Measurements from ENCODE around the gene DNAJA2. TPM values are rescaled to one million over a fixed set of nuclear protein-coding genes. Genes with fewer than 3 reads are reported as not detected.

DNAJA2 gene
- total and polyA plus RNA-seq, 4 donors, result 24.9 to 56.5 (median 35.6) TPM

DNA sequence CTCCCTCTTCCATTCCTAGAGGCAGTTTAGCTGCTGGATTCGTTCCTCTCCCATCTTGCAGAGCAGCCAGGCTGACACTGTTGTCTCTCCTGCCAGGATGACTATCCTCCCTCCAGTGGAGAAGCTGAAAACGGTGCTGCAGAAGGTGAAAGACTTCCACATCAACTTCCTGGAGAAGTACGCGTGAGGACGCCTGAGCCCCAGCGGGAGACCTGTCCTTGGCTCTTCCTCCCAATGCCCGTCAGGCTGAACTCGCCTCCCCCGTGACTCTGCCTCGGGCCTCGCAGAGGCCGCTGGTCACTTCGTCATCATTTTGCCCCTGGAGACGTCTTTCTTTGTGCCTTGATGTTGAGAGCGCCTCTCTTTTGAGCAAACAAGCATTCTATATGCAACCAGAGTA is 44.7 kb downstream of the DNAJA2 start:
- H3K9me3 ChIP-seq (ENCODE audit: control insufficient read depth in 4 of 4, insufficient read depth in 3 of 4, low read length in 3 of 4), result no peaks in the 10 kb centered on the region
- H3K4me1 ChIP-seq (ENCODE audit: control insufficient read depth in 5 of 5, insufficient read depth in 5 of 5, low read length in 5 of 5), result peaks cover 0 to 5% (median 0%) of the 10 kb centered on the region in 5 donors
- ATAC-seq (ENCODE audit: insufficient read depth, low FRiP score), result no peak
- WGBS, 2 donors, result 79 to 86% methylated on average over 15 of the region's 15 CpGs
- no peaks in the 10 kb centered on the region for H3K27me3 ChIP-seq (ENCODE audit: control insufficient read depth in 3 of 3, insufficient read depth in 3 of 3, low read length in 2 of 3)
- H3K36me3 ChIP-seq (ENCODE audit: control insufficient read depth in 4 of 4, insufficient read depth in 4 of 4, low read length in 4 of 4), result peaks cover 0 to 14% (median 4%) of the 10 kb centered on the region in 4 donors
- no peak overlapping the region for H3K27ac ChIP-seq (ENCODE audit: low read depth in 1 of 2, low read length in 1 of 2)
- H3K9ac ChIP-seq (ENCODE audit: insufficient read depth in 1 of 2, low read length in 2 of 2), result no peak overlapping the region
- TF ChIP-seq CTCF (IDR thresholded peaks at IDR 0.05; ENCODE audit: control extremely low read depth, extremely low read depth), result no peak
- H3K4me3 ChIP-seq, result no peak overlapping the region
- DNase-seq, result no peak

GRCh38 chr16:46927273-46927672 is 46.2 kb downstream of the DNAJA2 start:
- H3K27me3 ChIP-seq (ENCODE audit: control insufficient read depth in 3 of 3, insufficient read depth in 3 of 3, low read length in 2 of 3), result no peaks in the 10 kb centered on the region
- H3K9ac ChIP-seq (ENCODE audit: insufficient read depth in 1 of 2, low read length in 2 of 2), result no peak overlapping the region
- H3K9me3 ChIP-seq (ENCODE audit: control insufficient read depth in 4 of 4, insufficient read depth in 3 of 4, low read length in 3 of 4), result peaks cover 0 to 2% (median 0%) of the 10 kb centered on the region in 4 donors
- H3K27ac ChIP-seq (ENCODE audit: low read depth in 1 of 2, low read length in 1 of 2), result no peak overlapping the region
- H3K4me1 ChIP-seq (ENCODE audit: control insufficient read depth in 5 of 5, insufficient read depth in 5 of 5, low read length in 5 of 5), result peaks cover 0 to 5% (median 0%) of the 10 kb centered on the region in 5 donors
- 94 to 96% methylated on average over 8 of the region's 8 CpGs for WGBS, 2 donors
- no peak for ATAC-seq (ENCODE audit: insufficient read depth, low FRiP score)
- DNase-seq, result no peak
- peaks cover 0 to 26% (median 7%) of the 10 kb centered on the region in 4 donors for H3K36me3 ChIP-seq (ENCODE audit: control insufficient read depth in 4 of 4, insufficient read depth in 4 of 4, low read length in 4 of 4)
- no peak overlapping the region for H3K4me3 ChIP-seq
- TF ChIP-seq CTCF (IDR thresholded peaks at IDR 0.05; ENCODE audit: control extremely low read depth, extremely low read depth), result no peak

- Histone ChIP-seq H3K4me1 (ENCODE audit: control insufficient read depth in 5 of 5, insufficient read depth in 5 of 5, low read length in 5 of 5) (peaks cover 0 to 5% (median 0%) of the 10 kb centered on the region in 5 donors), H3K27ac (ENCODE audit: low read depth in 1 of 2, low read length in 1 of 2) (no peak overlapping the region), H3K27me3 (ENCODE audit: control insufficient read depth in 3 of 3, insufficient read depth in 3 of 3, low read length in 2 of 3) (no peaks in the 10 kb centered on the region), H3K36me3 (ENCODE audit: control insufficient read depth in 4 of 4, insufficient read depth in 4 of 4, low read length in 4 of 4) (peaks cover 0 to 26% (median 7%) of the 10 kb centered on the region in 4 donors), H3K9me3 (ENCODE audit: control insufficient read depth in 4 of 4, insufficient read depth in 3 of 4, low read length in 3 of 4) (peaks cover 0 to 2% (median 0%) of the 10 kb centered on the region in 4 donors), H3K9ac (ENCODE audit: insufficient read depth in 1 of 2, low read length in 2 of 2) (no peak overlapping the region), H3K4me3 (no peak overlapping the region)
- no peak for DNase-seq
- no peak for TF ChIP-seq CTCF (IDR thresholded peaks at IDR 0.05; ENCODE audit: control extremely low read depth, extremely low read depth)
- ATAC-seq (ENCODE audit: insufficient read depth, low FRiP score), result no peak
- 90 to 98% methylated on average over 13 of the region's 13 CpGs for WGBS, 2 donors
Measured at GRCh38 chr16:46926470-46927225, 46.8 kb downstream of the DNAJA2 start.
